ENCODE results near the gene GJA5. TPM values are rescaled to one million over a fixed set of nuclear protein-coding genes. Genes with fewer than 3 reads are reported as not detected.

The GJA5 gene
- polyA plus RNA-seq, 3 donors = 1.3 to 16.8 (median 16.1) TPM

Other genes starting within 250 kb of the GJA5 start
- 1 to 10 TPM; 3.9 to 4.7 (median 4.4) TPM for gene BCL9, start 219.1 kb downstream of the GJA5 start, polyA plus RNA-seq
- 1 to 10 TPM; 7.8 to 9.8 (median 8.9) TPM for gene ACP6, start 90.1 kb downstream of the GJA5 start, polyA plus RNA-seq
- gene GJA8, start 142.2 kb upstream of the GJA5 start, polyA plus RNA-seq = not detected
- 1 to 10 TPM; 4.4 to 5.9 (median 5.9) TPM for gene GPR89B, start 167.8 kb upstream of the GJA5 start, polyA plus RNA-seq